ENCODE measurements around the gene NFIX. TPM values are rescaled to one million over a fixed set of nuclear protein-coding genes. Genes with fewer than 3 reads are reported as not detected.

The NFIX gene
- total RNA-seq, 1 donor from 2014 or later, result not detected

- TF ChIP-seq, protein P1, sequence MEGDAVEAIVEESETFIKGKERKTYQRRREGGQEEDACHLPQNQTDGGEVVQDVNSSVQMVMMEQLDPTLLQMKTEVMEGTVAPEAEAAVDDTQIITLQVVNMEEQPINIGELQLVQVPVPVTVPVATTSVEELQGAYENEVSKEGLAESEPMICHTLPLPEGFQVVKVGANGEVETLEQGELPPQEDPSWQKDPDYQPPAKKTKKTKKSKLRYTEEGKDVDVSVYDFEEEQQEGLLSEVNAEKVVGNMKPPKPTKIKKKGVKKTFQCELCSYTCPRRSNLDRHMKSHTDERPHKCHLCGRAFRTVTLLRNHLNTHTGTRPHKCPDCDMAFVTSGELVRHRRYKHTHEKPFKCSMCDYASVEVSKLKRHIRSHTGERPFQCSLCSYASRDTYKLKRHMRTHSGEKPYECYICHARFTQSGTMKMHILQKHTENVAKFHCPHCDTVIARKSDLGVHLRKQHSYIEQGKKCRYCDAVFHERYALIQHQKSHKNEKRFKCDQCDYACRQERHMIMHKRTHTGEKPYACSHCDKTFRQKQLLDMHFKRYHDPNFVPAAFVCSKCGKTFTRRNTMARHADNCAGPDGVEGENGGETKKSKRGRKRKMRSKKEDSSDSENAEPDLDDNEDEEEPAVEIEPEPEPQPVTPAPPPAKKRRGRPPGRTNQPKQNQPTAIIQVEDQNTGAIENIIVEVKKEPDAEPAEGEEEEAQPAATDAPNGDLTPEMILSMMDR (conservative IDR thresholded peaks at IDR 0.05; ENCODE audit: low read depth, low read length), result no peak
- no peak overlapping the region for H3K4me3 ChIP-seq (ENCODE audit: low read depth, low read length)
- no peak for DNase-seq (ENCODE audit: low read depth)
Measured at GRCh38 chr19:13029301-13029880, 34.1 kb downstream of the NFIX start.

DNA sequence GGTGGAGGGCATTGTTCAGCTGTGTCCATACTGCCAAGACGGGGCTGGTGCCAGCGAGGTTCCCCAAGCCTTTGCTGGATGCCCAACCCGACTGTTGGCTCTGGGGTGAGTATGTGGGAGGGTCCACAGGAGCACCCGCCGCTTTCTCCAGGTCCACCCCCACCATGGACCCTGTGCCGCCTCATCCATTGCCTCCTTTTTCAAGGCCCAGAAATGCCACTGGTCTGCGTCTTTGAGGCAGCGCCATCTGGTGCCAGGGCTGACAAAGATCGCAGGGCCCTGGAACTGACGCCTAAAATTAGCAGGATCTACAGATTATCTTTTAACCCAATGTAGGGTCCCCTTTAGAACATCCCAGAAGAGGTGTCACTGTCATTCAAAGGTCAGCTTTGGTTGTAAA, 34.6 kb downstream of the NFIX start:
- TF ChIP-seq, protein P1 (conservative IDR thresholded peaks at IDR 0.05; ENCODE audit: low read depth, low read length), result peak; percentile 56
- H3K4me3 ChIP-seq (ENCODE audit: low read depth, low read length), result no peak overlapping the region
- DNase-seq (ENCODE audit: low read depth), result no peak

GRCh38 chr19:13031917-13032623, 36.8 kb downstream of the NFIX start:
- TF ChIP-seq, protein P1 (conservative IDR thresholded peaks at IDR 0.05; ENCODE audit: low read depth, low read length), result no peak
- no peak for DNase-seq (ENCODE audit: low read depth)
- H3K4me3 ChIP-seq (ENCODE audit: low read depth, low read length), result no peak overlapping the region

GRCh38 chr19:13032837-13033236, 37.6 kb downstream of the NFIX start:
- no peak overlapping the region for H3K4me3 ChIP-seq (ENCODE audit: low read depth, low read length)
- no peak for DNase-seq (ENCODE audit: low read depth)
- TF ChIP-seq, protein P1 (conservative IDR thresholded peaks at IDR 0.05; ENCODE audit: low read depth, low read length), result no peak

DNA sequence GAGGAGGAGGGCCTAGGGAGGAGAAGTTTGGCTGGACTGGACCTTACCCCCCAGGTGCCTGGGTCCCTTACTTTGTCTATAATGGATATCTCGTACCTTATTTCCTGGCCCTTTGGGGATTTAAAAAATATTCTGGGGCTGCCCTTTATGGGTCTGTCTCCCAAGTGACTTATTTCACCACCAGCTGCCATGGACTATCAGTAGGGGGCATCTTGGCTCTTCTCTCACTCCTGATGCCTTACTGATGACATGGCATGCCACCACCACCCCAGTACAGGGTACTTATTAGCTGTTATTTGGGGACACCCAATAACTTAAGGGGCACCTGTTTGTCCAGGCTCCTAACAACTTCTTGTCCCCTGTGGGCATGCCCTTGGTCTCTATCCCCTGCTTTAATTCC, 38.0 kb downstream of the NFIX start:
- TF ChIP-seq, protein P1 (conservative IDR thresholded peaks at IDR 0.05; ENCODE audit: low read depth, low read length), result peak; percentile 40
- no peak for DNase-seq (ENCODE audit: low read depth)
- H3K4me3 ChIP-seq (ENCODE audit: low read depth, low read length), result no peak overlapping the region

GRCh38 chr19:13033819-13034611, 38.7 kb downstream of the NFIX start:
- H3K4me3 ChIP-seq (ENCODE audit: low read depth, low read length), result no peak overlapping the region
- DNase-seq (ENCODE audit: low read depth), result no peak
- TF ChIP-seq, protein P1 (conservative IDR thresholded peaks at IDR 0.05; ENCODE audit: low read depth, low read length), result peak; percentile 86
